ENCODE results near the gene TTN. TPM values are rescaled to one million over a fixed set of nuclear protein-coding genes. Genes with fewer than 3 reads are reported as not detected.

Gene TTN
- total RNA-seq, 3 donors from 2014 or later (not counting 1 experiment from before 2014, with no cell fraction given), result 2.5 to 4.2 (median 3.7) TPM

- Histone ChIP-seq H3K36me3 (ENCODE audit: control insufficient read depth, insufficient read depth, low read length) (peaks cover 3% of the 10 kb centered on the region), H3K9me3 (ENCODE audit: control insufficient read depth, insufficient read depth, low read length) (peaks cover 10% of the 10 kb centered on the region), H3K27ac (ENCODE audit: low read length) (no peak overlapping the region), H3K4me3 (ENCODE audit: low read length) (no peak overlapping the region), H3K4me1 (ENCODE audit: control insufficient read depth, insufficient read depth, low read length) (no peaks in the 10 kb centered on the region), H3K27me3 (ENCODE audit: control insufficient read depth, insufficient read depth, low read length) (no peaks in the 10 kb centered on the region)
- no peak for DNase-seq
- Mint-ChIP-seq H3K27me3 (ENCODE audit: low read depth in 2 of 2) (no peaks in the 10 kb centered on the region), H3K4me1 (no peaks in the 10 kb centered on the region), H3K4me3 (no peak overlapping the region), H3K9me3 (peaks cover 7 to 8% of the 10 kb centered on the region in 2 donors), H3K27ac (no peak overlapping the region), H3K36me3 (peaks cover 36% of the 10 kb centered on the region)
- intact Hi-C loops (cut with micrococcal nuclease), result no loop called here
- TF ChIP-seq CTCF (IDR thresholded peaks at IDR 0.05), result no peak
- no peak for ATAC-seq
- WGBS (ENCODE audit: insufficient coverage), result 98% methylated on average over 4 of the region's 4 CpGs
Measured at GRCh38 chr2:178568227-178568626, 239.0 kb downstream of the TTN start.

- no peaks in the 10 kb centered on the region for H3K9me3 ChIP-seq (ENCODE audit: control insufficient read depth, insufficient read depth, low read length)
- no peak overlapping the region for H3K4me3 Mint-ChIP-seq
- TF ChIP-seq CTCF (IDR thresholded peaks at IDR 0.05), result no peak
- peaks cover 5% of the 10 kb centered on the region for H3K36me3 ChIP-seq (ENCODE audit: control insufficient read depth, insufficient read depth, low read length)
- H3K27me3 ChIP-seq (ENCODE audit: control insufficient read depth, insufficient read depth, low read length), result no peaks in the 10 kb centered on the region
- intact Hi-C loops (cut with micrococcal nuclease), result no loop called here
- H3K27ac ChIP-seq (ENCODE audit: low read length), result no peak overlapping the region
- H3K36me3 Mint-ChIP-seq, result peaks cover 3% of the 10 kb centered on the region
- 100% methylated on average over 1 of the region's 2 CpGs for WGBS (ENCODE audit: insufficient coverage)
- no peak for DNase-seq
- no peak overlapping the region for H3K27ac Mint-ChIP-seq
- H3K4me3 ChIP-seq (ENCODE audit: low read length), result no peak overlapping the region
- H3K27me3 Mint-ChIP-seq (ENCODE audit: low read depth in 2 of 2), result no peaks in the 10 kb centered on the region
- no peaks in the 10 kb centered on the region for H3K4me1 ChIP-seq (ENCODE audit: control insufficient read depth, insufficient read depth, low read length)
- ATAC-seq, result no peak
- peaks cover 0 to 5% of the 10 kb centered on the region in 2 donors for H3K4me1 Mint-ChIP-seq
- H3K9me3 Mint-ChIP-seq, result no peaks in the 10 kb centered on the region
Measured at GRCh38 chr2:178553047-178553446, 254.2 kb downstream of the TTN start.

DNA sequence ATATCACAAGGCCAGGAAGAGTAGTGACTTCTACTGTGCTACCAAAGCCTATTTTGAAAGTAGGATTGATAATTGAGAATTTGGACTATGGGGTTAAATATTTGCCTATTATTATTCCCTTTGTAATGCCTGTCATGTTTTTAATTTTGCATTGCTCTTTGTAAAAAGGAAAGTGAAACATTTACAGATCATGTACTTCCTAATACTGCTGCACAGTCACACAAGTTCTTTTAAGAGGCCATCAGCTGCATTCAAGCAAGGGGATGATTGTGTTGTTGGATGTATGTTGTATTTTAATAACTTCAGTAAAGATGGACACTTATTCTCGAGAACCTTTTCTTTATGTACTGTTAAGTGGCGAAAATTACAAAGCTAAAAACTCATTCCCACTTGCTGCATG lies 256.9 kb downstream of the TTN start:
- Mint-ChIP-seq H3K4me1 (peaks cover 0 to 5% of the 10 kb centered on the region in 2 donors), H3K4me3 (no peak overlapping the region), H3K9me3 (no peaks in the 10 kb centered on the region), H3K27me3 (ENCODE audit: low read depth in 2 of 2) (no peaks in the 10 kb centered on the region), H3K36me3 (peaks cover 18% of the 10 kb centered on the region), H3K27ac (no peak overlapping the region)
- WGBS (ENCODE audit: insufficient coverage), result no CpG with 5 or more reads among the region's 2 CpGs
- Histone ChIP-seq H3K4me3 (ENCODE audit: low read length) (no peak overlapping the region), H3K27me3 (ENCODE audit: control insufficient read depth, insufficient read depth, low read length) (no peaks in the 10 kb centered on the region), H3K4me1 (ENCODE audit: control insufficient read depth, insufficient read depth, low read length) (no peaks in the 10 kb centered on the region), H3K9me3 (ENCODE audit: control insufficient read depth, insufficient read depth, low read length) (no peaks in the 10 kb centered on the region), H3K36me3 (ENCODE audit: control insufficient read depth, insufficient read depth, low read length) (peaks cover 6% of the 10 kb centered on the region), H3K27ac (ENCODE audit: low read length) (no peak overlapping the region)
- intact Hi-C loops (cut with micrococcal nuclease), result no loop called here
- ATAC-seq (no peak), DNase-seq (no peak)
- no peak for TF ChIP-seq CTCF (IDR thresholded peaks at IDR 0.05)

GRCh38 chr2:178542569-178542968 lies 264.7 kb downstream of the TTN start:
- peaks cover 0 to 6% of the 10 kb centered on the region in 2 donors for H3K4me1 Mint-ChIP-seq
- ATAC-seq (no peak), DNase-seq (no peak)
- Histone ChIP-seq H3K36me3 (ENCODE audit: control insufficient read depth, insufficient read depth, low read length) (peaks cover 22% of the 10 kb centered on the region), H3K9me3 (ENCODE audit: control insufficient read depth, insufficient read depth, low read length) (no peaks in the 10 kb centered on the region), H3K27me3 (ENCODE audit: control insufficient read depth, insufficient read depth, low read length) (no peaks in the 10 kb centered on the region), H3K4me3 (ENCODE audit: low read length) (no peak overlapping the region), H3K4me1 (ENCODE audit: control insufficient read depth, insufficient read depth, low read length) (no peaks in the 10 kb centered on the region), H3K27ac (ENCODE audit: low read length) (no peak overlapping the region)
- no peaks in the 10 kb centered on the region for H3K27me3 Mint-ChIP-seq (ENCODE audit: low read depth in 2 of 2)
- H3K27ac Mint-ChIP-seq, result no peak overlapping the region
- no peaks in the 10 kb centered on the region for H3K9me3 Mint-ChIP-seq
- 89% methylated on average over 5 of the region's 5 CpGs for WGBS (ENCODE audit: insufficient coverage)
- peaks cover 9% of the 10 kb centered on the region for H3K36me3 Mint-ChIP-seq
- TF ChIP-seq CTCF (IDR thresholded peaks at IDR 0.05), result no peak
- intact Hi-C loops (cut with micrococcal nuclease), result no loop called here
- no peak overlapping the region for H3K4me3 Mint-ChIP-seq
